ENCODE measurements around the gene FARP1. TPM values are rescaled to one million over a fixed set of nuclear protein-coding genes. Genes with fewer than 3 reads are reported as not detected.

Gene FARP1
- total RNA-seq, 4 donors from 2014 or later, result 21.2 to 56.5 (median 35.1) TPM

GRCh38 chr13:98313023-98313921 lies 170.4 kb downstream of the FARP1 start:
- intact Hi-C loops (cut with DNase I), result no loop called here
- TF ChIP-seq CTCF (IDR thresholded peaks at IDR 0.05) (no peak), POLR2AphosphoS5 (IDR thresholded peaks at IDR 0.05) (no peak), EP300 (IDR thresholded peaks at IDR 0.05) (no peak), POLR2A (IDR thresholded peaks at IDR 0.05; ENCODE audit: low read depth) (no peak)
- no peak for DNase-seq (ENCODE audit: extremely low spot score)
- peaks cover 1 to 2% (median 2%) of the 10 kb centered on the region in 4 donors for H3K4me1 ChIP-seq
- H3K36me3 ChIP-seq, result no peaks in the 10 kb centered on the region
- no peak overlapping the region for H3K4me3 ChIP-seq
- H3K27me3 ChIP-seq, result no peaks in the 10 kb centered on the region
- no peaks in the 10 kb centered on the region for H3K9me3 ChIP-seq
- H3K27ac ChIP-seq (replicated peaks in 1 of 4), result no peak overlapping the region
- 93% methylated on average over 18 of the region's 20 CpGs for WGBS

- H3K4me3 ChIP-seq, result no peak overlapping the region
- no peaks in the 10 kb centered on the region for H3K27me3 ChIP-seq
- no peaks in the 10 kb centered on the region for H3K36me3 ChIP-seq
- no peaks in the 10 kb centered on the region for H3K4me1 ChIP-seq
- no peak overlapping the region for H3K27ac ChIP-seq (replicated peaks in 1 of 4)
- 81% methylated on average over 6 of the region's 6 CpGs for WGBS
- TF ChIP-seq POLR2A (IDR thresholded peaks at IDR 0.05; ENCODE audit: low read depth) (no peak), CTCF (IDR thresholded peaks at IDR 0.05) (no peak), POLR2AphosphoS5 (IDR thresholded peaks at IDR 0.05) (no peak), EP300 (IDR thresholded peaks at IDR 0.05) (no peak)
- no peak for DNase-seq (ENCODE audit: extremely low spot score)
- H3K9me3 ChIP-seq, result no peaks in the 10 kb centered on the region
- intact Hi-C loops (cut with DNase I), result no loop called here
These were observed 171.0 kb downstream of the FARP1 start for GRCh38 chr13:98313922-98314292.

GRCh38 chr13:98315466-98315865 lies 172.6 kb downstream of the FARP1 start:
- H3K9me3 ChIP-seq, result no peaks in the 10 kb centered on the region
- no peak for DNase-seq (ENCODE audit: extremely low spot score)
- H3K4me1 ChIP-seq, result peaks cover 0 to 3% (median 0%) of the 10 kb centered on the region in 4 donors
- TF ChIP-seq EP300 (IDR thresholded peaks at IDR 0.05), result no peak
- no peak for TF ChIP-seq CTCF (IDR thresholded peaks at IDR 0.05)
- no peak for TF ChIP-seq POLR2A (IDR thresholded peaks at IDR 0.05; ENCODE audit: low read depth)
- no peak for TF ChIP-seq POLR2AphosphoS5 (IDR thresholded peaks at IDR 0.05)
- no peaks in the 10 kb centered on the region for H3K36me3 ChIP-seq
- H3K27me3 ChIP-seq, result no peaks in the 10 kb centered on the region
- intact Hi-C loops (cut with DNase I), result no loop called here
- 64% methylated on average over 4 of the region's 8 CpGs for WGBS
- H3K4me3 ChIP-seq, result no peak overlapping the region
- no peak overlapping the region for H3K27ac ChIP-seq (replicated peaks in 1 of 4)

GRCh38 chr13:98315902-98316301 lies 173.0 kb downstream of the FARP1 start:
- intact Hi-C loops (cut with DNase I), result no loop called here
- WGBS, result 86% methylated on average over 8 of the region's 8 CpGs
- DNase-seq (ENCODE audit: extremely low spot score), result no peak
- Histone ChIP-seq H3K4me3 (no peak overlapping the region), H3K9me3 (no peaks in the 10 kb centered on the region), H3K4me1 (peaks cover 0 to 5% (median 0%) of the 10 kb centered on the region in 4 donors), H3K27me3 (no peaks in the 10 kb centered on the region), H3K27ac (replicated peaks in 1 of 4) (no peak overlapping the region), H3K36me3 (no peaks in the 10 kb centered on the region)
- TF ChIP-seq POLR2AphosphoS5 (IDR thresholded peaks at IDR 0.05) (no peak), POLR2A (IDR thresholded peaks at IDR 0.05; ENCODE audit: low read depth) (no peak), CTCF (IDR thresholded peaks at IDR 0.05) (no peak), EP300 (IDR thresholded peaks at IDR 0.05) (no peak)

Data from esophagus muscularis mucosa (tissue), 4 donors.